HuH-7.5 (cell line): ENCODE results near the gene SLC27A5.
A peak's percentile ranks its signal among the peaks of the same experiment; 100 is the strongest.
"Not testable (repeated sequence)": the region's sequence is repeated elsewhere in the genome, so short reads cannot be mapped to it uniquely, and the experiment has no call there.

Source experiments
- DNase-seq: peaks from one replicate; pipeline ENCODE4 v3.0.0; 2011; ENCODE audit warnings: low spot score

Gene SLC27A5

GRCh38 chr19:58497634-58498170 lies 14.1 kb downstream of the SLC27A5 start:
- no peak for DNase-seq

GRCh38 chr19:58492265-58492664 lies 19.5 kb downstream of the SLC27A5 start:
- DNase-seq = no peak

- DNase-seq = no peak
These were observed 20.4 kb downstream of the SLC27A5 start for GRCh38 chr19:58491393-58491792.

- DNase-seq = not testable (repeated sequence)
These were observed 27.4 kb downstream of the SLC27A5 start for GRCh38 chr19:58484349-58484748.

GRCh38 chr19:58483776-58484175 lies 28.0 kb downstream of the SLC27A5 start:
- DNase-seq = no peak

GRCh38 chr19:58482372-58482771 lies 29.4 kb downstream of the SLC27A5 start:
- DNase-seq = no peak

GRCh38 chr19:58480831-58481230 lies 31.0 kb downstream of the SLC27A5 start:
- DNase-seq = no peak

- no peak for DNase-seq
These were observed 31.3 kb downstream of the SLC27A5 start for GRCh38 chr19:58480481-58480830.

- DNase-seq = no peak
These were observed 31.9 kb downstream of the SLC27A5 start for GRCh38 chr19:58479736-58480480.

GRCh38 chr19:58479303-58479702 lies 32.5 kb downstream of the SLC27A5 start:
- DNase-seq = no peak

- no peak for DNase-seq
These were observed 33.9 kb downstream of the SLC27A5 start for GRCh38 chr19:58477871-58478270.

GRCh38 chr19:58477130-58477529 lies 34.7 kb downstream of the SLC27A5 start:
- DNase-seq = no peak

- DNase-seq = peak; percentile 42
These were observed 35.2 kb downstream of the SLC27A5 start for GRCh38 chr19:58476498-58477015.

- peak; percentile 98 for DNase-seq
These were observed 35.9 kb downstream of the SLC27A5 start, which contains the start of gene ZNF446 for GRCh38 chr19:58475714-58476497. Gene ZNF446, plus strand, starts transcription at chr19:58476352. Its CDS starts 867 bp downstream, at chr19:58477219.

GRCh38 chr19:58474997-58475713 lies 36.6 kb downstream of the SLC27A5 start:
- no peak for DNase-seq

- DNase-seq = no peak
These were observed 37.3 kb downstream of the SLC27A5 start for GRCh38 chr19:58474291-58474996.

GRCh38 chr19:58473775-58474174 lies 38.0 kb downstream of the SLC27A5 start:
- DNase-seq = no peak

- no peak for DNase-seq
These were observed 40.1 kb downstream of the SLC27A5 start for GRCh38 chr19:58471736-58472135.

GRCh38 chr19:58470837-58471543 lies 40.8 kb downstream of the SLC27A5 start:
- DNase-seq = not testable (repeated sequence)

GRCh38 chr19:58469241-58470013 lies 42.4 kb downstream of the SLC27A5 start:
- no peak for DNase-seq
